GM18508 (cell line): ENCODE measurements around the gene BLMH.

Experiments
- ATAC-seq: cut with Tn5 transposase; IDR thresholded peaks from one replicate; pipeline ENCODE4 v1.9.1; 2021; ENCODE audit warnings: moderate number of reproducible peaks; ENCODE audit not compliant: insufficient read depth, unreplicated experiment

BLMH gene

GRCh38 chr17:30310562-30310961 is 18.8 kb upstream of the BLMH start:
- no peak for ATAC-seq

- ATAC-seq, result no peak
Measured at GRCh38 chr17:30309591-30309990, 17.8 kb upstream of the BLMH start.

- ATAC-seq, result no peak
Measured at GRCh38 chr17:30308406-30308805, 16.7 kb upstream of the BLMH start.

GRCh38 chr17:30304778-30305177 is 13.0 kb upstream of the BLMH start:
- ATAC-seq, result no peak

GRCh38 chr17:30302241-30302640 is 10.5 kb upstream of the BLMH start:
- no peak for ATAC-seq

GRCh38 chr17:30300818-30301217 is 9.1 kb upstream of the BLMH start:
- ATAC-seq, result no peak

GRCh38 chr17:30299000-30299399 is 7.3 kb upstream of the BLMH start:
- no peak for ATAC-seq

GRCh38 chr17:30297715-30298114 is 6.0 kb upstream of the BLMH start:
- no peak for ATAC-seq

GRCh38 chr17:30296499-30297080 is 4.8 kb upstream of the BLMH start:
- ATAC-seq, result no peak

GRCh38 chr17:30292286-30292858 is 628 bp upstream of the BLMH start:
- no peak for ATAC-seq

- ATAC-seq, result no peak
Measured at GRCh38 chr17:30290696-30291542, 825 bp downstream of the BLMH start.

- no peak for ATAC-seq
Measured at GRCh38 chr17:30290077-30290476, 1.7 kb downstream of the BLMH start.

GRCh38 chr17:30279156-30279555 is 12.6 kb downstream of the BLMH start:
- ATAC-seq, result no peak

GRCh38 chr17:30278032-30278431 is 13.7 kb downstream of the BLMH start:
- no peak for ATAC-seq

- ATAC-seq, result no peak
Measured at GRCh38 chr17:30275911-30276310, 15.8 kb downstream of the BLMH start.

- no peak for ATAC-seq
Measured at GRCh38 chr17:30274887-30275286, 16.9 kb downstream of the BLMH start.

- no peak for ATAC-seq
Measured at GRCh38 chr17:30273373-30273772, 18.4 kb downstream of the BLMH start.

- no peak for ATAC-seq
Measured at GRCh38 chr17:30271102-30271501, 20.6 kb downstream of the BLMH start.

- ATAC-seq, result no peak
Measured at GRCh38 chr17:30267625-30268024, 24.1 kb downstream of the BLMH start.

GRCh38 chr17:30263552-30264333 is 28.0 kb downstream of the BLMH start:
- no peak for ATAC-seq
